Activated T-helper 1 cell treated with Interleukin-2 at 50 U/mL for 16 hours (primary cell): Measurements from ENCODE around the gene PLSCR3.
A peak's percentile ranks its signal among the peaks of the same experiment; 100 is the strongest.

Experiments
- DNase-seq: peaks from one replicate; pipeline ENCODE4 v3.0.0-alpha.2; 2020; ENCODE audit warnings: low read depth

Gene PLSCR3

GRCh38 chr17:7394452-7395191, at the start of gene PLSCR3:
Gene PLSCR3 (minus strand): TSS chr17:7394525. CDS start chr17:7394110, 415 bp downstream.
- DNase-seq: peak; percentile 75

DNA sequence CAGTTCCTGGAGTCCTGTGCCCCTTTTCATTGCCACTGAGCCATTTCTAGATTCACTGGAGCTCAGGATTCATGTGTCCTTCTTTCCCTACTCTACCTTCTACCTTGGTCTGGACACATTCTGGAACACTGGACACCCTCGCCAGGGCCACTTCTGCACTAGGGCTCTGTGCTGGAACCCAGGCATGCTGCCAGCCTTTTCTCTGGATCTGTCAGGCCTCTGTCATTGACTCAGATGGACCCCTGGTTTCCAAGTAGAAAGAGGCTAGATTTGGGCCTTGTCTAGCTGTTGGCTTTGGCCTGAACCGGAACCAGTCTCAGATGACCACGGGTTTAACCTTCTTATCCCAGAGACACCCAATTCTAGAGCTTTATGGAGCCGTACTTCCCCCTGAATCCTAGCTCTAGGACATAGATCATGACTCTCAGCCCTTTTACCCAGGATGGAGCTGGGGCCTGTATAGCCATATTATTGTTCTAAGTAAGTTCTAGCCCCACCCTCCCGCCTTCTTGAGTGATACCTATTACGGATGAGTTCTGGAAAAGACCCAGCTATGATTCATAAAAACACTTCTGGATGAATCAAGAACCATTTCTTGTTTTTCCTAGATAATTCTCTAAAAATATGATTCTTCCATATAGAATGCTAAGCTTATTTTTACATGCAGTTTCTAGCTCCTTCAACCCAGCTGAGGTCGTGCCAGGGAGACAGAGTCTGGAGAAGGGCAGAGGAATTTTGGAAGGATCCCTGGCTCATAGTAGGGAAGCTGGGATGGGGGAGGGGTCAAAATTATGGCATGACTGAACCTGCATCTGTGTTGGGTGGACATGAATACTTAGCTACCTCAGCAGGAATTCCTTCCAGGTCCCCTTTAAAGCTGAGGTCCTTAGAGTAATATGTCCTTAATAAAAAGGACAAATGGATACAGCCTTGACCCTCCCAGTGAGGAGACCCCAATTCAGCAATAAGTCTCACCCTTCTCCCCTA, 49.5 kb upstream of the PLSCR3 start:
- DNase-seq: no peak

DNA sequence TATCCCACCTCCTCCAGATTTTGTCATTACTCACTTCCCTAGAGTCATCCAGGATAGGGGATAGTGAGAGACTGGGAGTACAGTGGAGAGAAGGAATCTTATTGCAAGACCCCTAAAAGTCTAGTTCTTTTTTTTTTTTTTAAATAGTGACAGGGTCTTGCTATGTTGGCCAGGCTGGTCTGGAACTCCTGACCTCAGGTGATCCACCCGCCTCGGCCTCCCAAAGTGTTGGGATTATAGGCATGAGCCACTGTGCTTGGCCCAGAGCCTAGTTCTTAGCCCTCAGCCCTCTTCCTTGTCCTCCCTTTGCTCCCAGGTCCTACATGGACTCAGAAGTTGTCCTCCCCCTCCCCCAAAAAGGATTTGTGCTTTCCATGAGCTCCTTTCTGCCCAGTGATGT, 47.8 kb upstream of the PLSCR3 start:
- no peak for DNase-seq

GRCh38 chr17:7441266-7441665, 46.9 kb upstream of the PLSCR3 start:
- DNase-seq: no peak

DNA sequence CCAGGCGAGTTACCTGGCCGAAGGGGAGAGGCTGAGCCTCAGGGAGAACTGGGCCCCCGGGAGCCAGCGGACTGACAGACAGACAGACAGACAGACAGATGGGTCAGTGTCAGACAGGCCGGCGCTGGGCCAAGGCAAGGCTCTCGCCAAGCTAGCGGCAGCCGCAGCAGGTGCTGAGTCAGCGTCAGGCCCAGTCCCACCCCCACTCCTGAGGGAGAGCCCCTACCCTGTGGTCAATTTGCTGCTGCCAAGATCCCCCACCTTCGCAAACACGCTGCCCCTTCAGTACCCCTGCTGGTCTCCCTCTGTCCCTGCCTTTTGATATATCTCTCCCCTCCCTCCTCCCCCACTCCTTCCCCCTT, 46.5 kb upstream of the PLSCR3 start:
- no peak for DNase-seq

DNA sequence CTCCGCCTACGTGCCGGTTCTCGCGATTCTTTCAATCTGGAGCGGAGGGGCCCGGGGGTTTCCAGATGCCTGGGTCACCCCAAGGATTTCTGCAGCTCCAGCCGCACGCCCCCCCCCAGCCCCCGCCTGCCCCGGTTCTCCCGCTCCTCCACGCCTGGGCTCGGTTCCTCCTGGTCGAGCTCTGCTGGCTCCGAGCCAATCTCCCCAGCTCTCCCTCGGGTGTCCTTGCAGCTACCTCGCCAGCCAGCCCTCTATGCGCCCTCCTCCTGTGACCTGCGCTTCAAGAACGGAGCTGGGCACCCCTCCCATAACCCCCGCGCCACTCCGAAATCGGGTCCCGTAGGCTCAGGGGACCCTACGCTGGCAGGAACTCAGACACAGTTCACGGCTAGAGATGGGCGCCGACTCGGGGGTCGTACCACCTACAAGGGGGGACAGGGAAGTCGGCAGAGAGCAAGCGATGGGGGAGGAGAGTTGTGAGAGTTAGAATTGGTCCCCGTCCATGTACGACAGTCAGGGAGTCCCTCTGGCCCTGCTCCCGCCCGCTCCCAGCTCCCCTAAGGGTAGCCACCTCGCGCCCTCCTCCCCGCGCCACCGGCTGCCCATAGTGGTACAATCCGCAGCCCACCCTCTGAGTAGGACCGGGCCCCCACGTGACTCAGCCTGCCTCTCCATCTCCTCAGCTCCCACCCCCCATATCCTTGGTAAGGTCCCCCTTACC, 45.9 kb upstream of the PLSCR3 start:
- DNase-seq: no peak

GRCh38 chr17:7439462-7440112, 45.3 kb upstream of the PLSCR3 start, which contains the start of gene FGF11:
Gene FGF11 (plus strand): TSS chr17:7439512. CDS start chr17:7439621, 109 bp downstream.
- DNase-seq: no peak

- DNase-seq: no peak
Observed at GRCh38 chr17:7438656-7439460, 44.5 kb upstream of the PLSCR3 start.

GRCh38 chr17:7437950-7438614, 43.8 kb upstream of the PLSCR3 start:
- no peak for DNase-seq

DNA sequence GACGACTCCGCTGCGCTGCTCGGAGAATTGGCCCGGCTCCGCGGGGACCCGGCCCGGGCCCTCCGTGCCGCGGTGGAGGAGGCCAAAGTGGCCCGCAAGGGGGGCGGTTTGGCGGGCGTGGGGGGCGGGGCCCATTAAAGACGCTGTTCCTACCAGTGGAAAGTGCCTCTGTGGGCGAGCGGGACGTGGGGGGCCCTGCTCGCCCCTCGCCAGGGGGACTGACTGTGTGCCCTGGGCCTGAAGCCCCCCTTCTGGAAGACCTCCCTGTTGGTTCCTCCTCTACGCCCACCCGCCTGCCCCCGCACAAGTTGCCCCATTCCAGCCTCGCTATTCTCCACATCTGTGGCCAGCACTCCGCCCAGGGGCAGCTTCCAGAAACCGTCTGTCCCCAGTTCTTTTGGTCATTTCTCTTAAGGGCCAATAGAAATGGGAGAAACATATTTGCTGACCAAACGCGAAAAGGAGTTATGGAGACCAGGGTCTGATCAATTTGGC, 43.1 kb upstream of the PLSCR3 start:
- DNase-seq: no peak

DNA sequence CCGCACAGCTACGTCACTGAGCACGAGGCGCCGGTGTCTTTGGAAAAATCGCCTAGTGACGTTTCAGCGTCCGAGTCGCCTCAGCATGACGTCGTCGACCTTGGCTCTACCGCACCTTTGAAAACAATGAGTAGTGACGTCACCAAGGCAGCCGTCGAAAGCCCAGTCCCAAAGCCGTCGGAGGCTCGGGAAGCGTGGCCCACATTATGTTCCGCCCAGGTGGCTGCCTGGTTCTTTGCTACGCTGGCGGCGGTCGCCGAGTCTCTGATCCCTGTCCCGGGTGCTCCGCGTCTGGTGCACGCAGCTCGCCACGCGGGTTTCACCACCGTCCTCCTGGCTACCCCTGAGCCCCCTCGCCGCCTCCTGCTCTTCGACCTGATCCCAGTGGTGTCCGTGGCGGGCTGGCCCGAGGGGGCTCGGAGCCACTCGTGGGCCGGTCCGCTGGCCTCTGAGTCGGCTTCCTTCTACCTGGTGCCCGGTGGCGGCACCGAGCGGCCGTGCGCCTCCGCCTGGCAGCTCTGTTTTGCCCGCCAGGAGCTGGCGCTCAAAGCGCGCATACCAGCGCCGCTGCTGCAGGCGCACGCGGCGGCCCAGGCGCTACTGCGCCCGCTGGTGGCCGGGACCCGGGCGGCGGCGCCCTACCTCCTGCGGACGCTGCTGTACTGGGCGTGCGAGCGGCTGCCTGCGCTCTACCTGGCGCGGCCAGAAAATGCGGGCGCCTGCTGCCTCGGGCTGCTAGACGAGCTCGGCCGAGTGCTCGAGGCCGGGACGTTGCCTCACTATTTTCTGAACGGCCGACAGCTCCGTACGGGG, 42.4 kb upstream of the PLSCR3 start:
- peak; percentile 74 for DNase-seq

DNA sequence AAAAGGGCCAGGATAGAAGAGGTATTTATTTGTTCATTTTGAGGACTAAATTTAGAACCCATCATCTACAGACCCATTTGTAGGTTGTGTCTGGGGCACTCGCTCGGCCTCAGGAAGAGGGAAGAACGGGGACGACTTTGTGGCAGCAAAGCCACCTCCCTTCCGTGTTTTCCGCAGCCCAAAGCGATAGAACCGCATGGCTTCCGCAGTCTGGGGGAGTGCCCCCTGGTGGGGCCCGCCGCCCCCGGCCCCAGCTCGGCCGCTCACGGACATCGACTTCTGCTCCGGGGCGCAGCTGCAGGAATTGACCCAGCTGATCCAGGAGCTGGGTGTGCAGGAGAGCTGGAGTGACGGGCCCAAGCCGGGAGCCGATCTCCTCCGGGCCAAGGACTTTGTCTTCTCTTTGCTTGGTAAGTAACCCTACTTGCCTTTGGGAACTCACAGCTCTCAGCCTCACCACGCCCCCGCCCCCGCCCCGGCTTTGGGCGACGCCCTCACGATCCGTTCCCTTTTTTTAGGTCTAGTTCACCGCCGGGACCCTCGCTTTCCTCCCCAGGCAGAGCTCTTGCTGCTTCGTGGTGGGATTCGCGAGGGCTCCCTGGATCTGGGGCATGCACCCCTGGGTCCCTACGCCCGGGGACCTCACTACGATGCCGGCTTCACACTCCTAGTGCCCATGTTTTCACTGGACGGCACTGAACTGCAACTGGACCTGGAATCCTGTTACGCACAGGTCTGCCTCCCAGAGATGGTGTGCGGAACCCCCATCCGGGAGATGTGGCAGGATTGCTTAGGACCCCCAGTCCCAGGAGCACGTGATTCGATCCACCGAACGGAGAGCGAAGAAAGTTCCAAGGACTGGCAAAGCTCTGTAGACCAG, 41.6 kb upstream of the PLSCR3 start:
- DNase-seq: peak; percentile 44

- DNase-seq: no peak
Observed at GRCh38 chr17:7432296-7432695, 38.0 kb upstream of the PLSCR3 start.

DNA sequence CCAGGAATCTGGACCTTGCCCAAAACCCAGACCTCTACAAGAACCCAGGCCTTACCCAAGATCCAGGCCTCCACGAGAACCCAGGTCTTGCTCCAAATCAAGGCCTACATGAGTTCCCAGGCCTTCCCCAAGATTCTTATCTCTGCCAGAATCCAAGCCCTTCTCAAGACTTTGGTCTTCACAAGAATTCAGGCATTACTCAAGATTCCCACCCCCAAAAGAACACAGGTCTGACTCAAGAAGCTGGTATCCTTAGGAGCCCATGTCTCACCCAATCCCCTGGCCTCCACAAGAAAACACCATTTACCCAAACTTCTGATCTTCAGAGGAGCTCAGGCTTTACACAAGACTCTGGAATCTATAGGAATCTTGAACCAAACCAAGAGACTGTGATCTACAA, 36.9 kb upstream of the PLSCR3 start:
- DNase-seq: no peak

DNA sequence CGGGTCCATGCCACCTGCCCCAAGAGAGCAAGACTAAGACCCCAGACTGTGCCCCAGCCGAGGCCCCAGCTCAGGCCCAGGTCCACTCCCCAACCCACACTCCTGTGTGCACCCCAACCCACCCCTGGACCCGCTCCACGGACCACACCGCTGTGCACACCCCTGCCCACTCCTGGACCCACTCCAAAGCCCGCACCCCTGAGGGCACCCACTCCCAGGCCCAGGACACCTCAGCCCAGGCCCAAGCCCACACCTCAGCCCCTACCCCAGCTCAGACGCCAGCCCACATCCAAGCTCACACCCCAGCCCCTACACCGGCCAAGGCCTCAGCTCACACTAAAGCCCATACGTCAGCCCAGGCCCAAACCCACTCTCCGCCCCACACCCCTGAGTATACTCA, 35.4 kb upstream of the PLSCR3 start:
- no peak for DNase-seq

DNA sequence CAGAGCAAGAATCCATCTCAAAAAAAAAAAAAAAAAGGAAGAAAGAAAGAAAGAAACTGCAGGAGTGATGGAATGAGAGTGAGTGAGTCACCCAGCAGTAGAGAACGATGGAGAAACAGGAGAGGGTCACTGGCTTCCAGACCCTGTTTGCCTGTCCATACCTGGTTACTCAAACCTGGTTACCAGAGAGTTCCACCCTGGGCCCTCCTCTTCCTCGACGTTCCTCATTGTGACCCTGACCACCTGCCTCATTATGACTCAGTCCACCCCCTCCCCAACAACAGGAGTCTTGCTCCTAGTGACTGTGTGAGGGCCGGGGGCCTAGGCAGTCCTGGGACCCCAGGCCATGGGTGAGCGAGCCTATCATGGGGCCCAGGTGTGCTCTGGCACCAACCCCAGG, 34.2 kb upstream of the PLSCR3 start, which contains the start of gene SPEM3:
Gene SPEM3, plus strand, starts transcription at position 301 of the 400 bp plus-strand sequence. Its CDS starts 46 bp downstream, at position 347.
- DNase-seq: no peak

- no peak for DNase-seq
Observed at GRCh38 chr17:7427549-7427948, 33.2 kb upstream of the PLSCR3 start.

- DNase-seq: no peak
Observed at GRCh38 chr17:7426896-7427489, 32.7 kb upstream of the PLSCR3 start.
